Panc1 (cell line): ENCODE results near the gene GNAQ. TPM values are rescaled to one million over a fixed set of nuclear protein-coding genes. Genes with fewer than 3 reads are reported as not detected.

Experiments
- ATAC-seq: fragments of 200-7000 bp; cut with Tn5 transposase; 2 replicates; pipeline ENCODE4 v1.9.1; 2020; ENCODE audit warnings: mild to moderate bottlenecking, moderate library complexity
- BruUV-seq: library from RNA; stranded (reverse); fragments of 400-500 nt; replicated peaks from 2 replicates; lab custom pipeline; 2021; lab: Mats Ljungman, UMichigan
- CTCF ChIA-PET: fragments of 300-600 bp; sonication (Branson Sonifier 250); formaldehyde crosslinking; loops from one replicate; lab custom pipeline; 2022; ENCODE audit warnings: antibody characterized with exemption; lab: Charles Lee
- POLR2A ChIA-PET: fragments of 300-600 bp; sonication (Branson Sonifier 250); formaldehyde crosslinking; loops from one replicate; lab custom pipeline; 2022; ENCODE audit warnings: antibody characterized with exemption; lab: Charles Lee
- DNase-seq: peaks from one replicate; pipeline ENCODE4 v3.0.0-alpha.2; 2010; ENCODE audit warnings: low read depth, low spot score
- H3K27ac ChIP-seq: 2 replicates; pipeline ENCODE4 v1.5.1; 2011; ENCODE audit warnings: mild to moderate bottlenecking, low read length, inconsistent platforms
- H3K27me3 ChIP-seq: fragments of 200-500 bp; sonication (Bioruptor generic); 2 replicates; pipeline ENCODE4 v1.6.0; 2014; ENCODE audit warnings: low read length, inconsistent platforms; ENCODE audit not compliant: control insufficient read depth, insufficient read depth
- H3K36me3 ChIP-seq: fragments of 200-500 bp; sonication (Bioruptor generic); 2 replicates; pipeline ENCODE4 v1.5.1; 2014; ENCODE audit warnings: inconsistent platforms, mild to moderate bottlenecking, low read length, moderate library complexity; ENCODE audit not compliant: control insufficient read depth, insufficient read depth
- H3K4me1 ChIP-seq: 2 replicates; pipeline ENCODE4 v1.5.1; 2011; ENCODE audit warnings: inconsistent platforms, mild to moderate bottlenecking, low read length, moderate library complexity; ENCODE audit not compliant: control insufficient read depth, insufficient read depth
- H3K4me3 ChIP-seq, 2 experiments: 2 replicates each; pipeline ENCODE4 v1.5.1; 2011 to 2012; ENCODE audit warnings: low read depth in 2 of 2, low read length in 2 of 2, mild to moderate bottlenecking in 2 of 2, inconsistent platforms in 1 of 2, moderate library complexity in 1 of 2
- H3K9me3 ChIP-seq: fragments of 200-500 bp; sonication (Bioruptor generic); 2 replicates; pipeline ENCODE4 v1.5.1; 2014; ENCODE audit warnings: low read depth, mild to moderate bottlenecking, inconsistent platforms, low read length, moderate library complexity; ENCODE audit not compliant: control insufficient read depth, insufficient read depth
- CTCF ChIP-seq: fragments of 450-650 bp; IDR thresholded peaks from 2 replicates; pipeline ENCODE4 v1.5.1; 2017; ENCODE audit warnings: mild to moderate bottlenecking
- POLR2AphosphoS5 ChIP-seq: IDR thresholded peaks from 2 replicates; pipeline ENCODE4 v1.6.1; 2012; ENCODE audit warnings: mild to moderate bottlenecking, low read depth, low read length, moderate library complexity
- REST ChIP-seq, 2 experiments: IDR thresholded peaks; 2 replicates each; pipeline ENCODE4 v1.6.1; 2011 to 2012; ENCODE audit warnings: low read depth in 2 of 2, control low read depth in 1 of 2, low read length in 1 of 2, mild to moderate bottlenecking in 1 of 2, moderate library complexity in 1 of 2; ENCODE audit not compliant: insufficient read depth in 1 of 2
- SIN3A ChIP-seq: IDR thresholded peaks from 2 replicates; pipeline ENCODE4 v1.6.1; 2012; ENCODE audit warnings: low read depth, mild to moderate bottlenecking, low read length, moderate library complexity, borderline replicate concordance; ENCODE audit not compliant: insufficient read depth
- TCF7L2 ChIP-seq: IDR thresholded peaks from 2 replicates; pipeline ENCODE4 v1.6.1; 2011; ENCODE audit warnings: mild to moderate bottlenecking, low read depth, low read length, inconsistent platforms
- in situ Hi-C: cut with HindIII; loops from 2 replicates; pipeline ENCODE4 v1.10.0; 2016; ENCODE audit warnings: low sequenced_read_pairs, low pct_unique_long_range_greater_than_20kb
- intact Hi-C: fragments of 100-400 bp; cut with micrococcal nuclease; formaldehyde crosslinking; loops from one replicate; pipeline ENCODE4 v1.10.0; 2022; ENCODE audit not compliant: unreplicated experiment
- total RNA-seq: library from RNA; stranded (reverse); gene quantifications from one replicate; pipeline ENCODE4 v1.2.1, GENCODE V29; 2021; ENCODE audit not compliant: unreplicated experiment

The GNAQ gene
- total RNA-seq, 1 experiment from 2014 or later, result 34.5 TPM

- no peak overlapping the region for H3K27ac ChIP-seq
- CTCF ChIA-PET, result no interaction called here
- POLR2A ChIA-PET, result no interaction called here
- ATAC-seq (no peak), DNase-seq (no peak)
- H3K27me3 ChIP-seq, result no peaks in the 10 kb centered on the region
- intact Hi-C loops, result loop anchor here (5.0 kb wide), 1 partner anchor 59 kb away; no protein-coding TSS in a partner anchor
- no peak overlapping the region for H3K4me3 ChIP-seq
- no peaks in the 10 kb centered on the region; the same call in 1 of the 2 replicates for H3K4me1 ChIP-seq
- no peaks in the 10 kb centered on the region for H3K36me3 ChIP-seq
- BruUV-seq, result no TSS peak
- TF ChIP-seq REST (IDR thresholded peaks at IDR 0.05; ENCODE audit: insufficient read depth in 1 of 2, low read depth in 2 of 2, low read length in 1 of 2) (no peak), SIN3A (no peak), CTCF (no peak), TCF7L2 (no peak), POLR2AphosphoS5 (no peak)
- H3K9me3 ChIP-seq, result no peaks in the 10 kb centered on the region
- in situ Hi-C loops, result no loop called here
Measured at GRCh38 chr9:77978086-77978781, 53.4 kb downstream of the GNAQ start.

GRCh38 chr9:77977210-77977611, 54.4 kb downstream of the GNAQ start:
- no TSS peak for BruUV-seq
- Histone ChIP-seq H3K27ac (no peak overlapping the region), H3K4me3 (no peak overlapping the region)

More at GRCh38 chr9:77977210-77977611, 54.4 kb downstream of the GNAQ start:
- ATAC-seq, result peak; percentile 69; the same call in 1 of the 2 replicates
- Histone ChIP-seq H3K4me1 (no peaks in the 10 kb centered on the region; the same call in 1 of the 2 replicates), H3K27me3 (no peaks in the 10 kb centered on the region), H3K9me3 (no peaks in the 10 kb centered on the region), H3K36me3 (no peaks in the 10 kb centered on the region)
- peak; percentile 15 for DNase-seq
- in situ Hi-C loops, result no loop called here
- POLR2A ChIA-PET, result no interaction called here
- CTCF ChIA-PET, result interaction anchor here (0.7 kb wide), 2 partner anchors 58 to 199 kb away, joined by 3 to 4 read pairs; no protein-coding TSS in a partner anchor
- TF ChIP-seq POLR2AphosphoS5 (no peak), TCF7L2 (no peak), CTCF (peak; percentile 65), SIN3A (no peak), REST (IDR thresholded peaks at IDR 0.05; ENCODE audit: insufficient read depth in 1 of 2, low read depth in 2 of 2, low read length in 1 of 2) (no peak)
- intact Hi-C loops, result loop anchor here (5.0 kb wide), 1 partner anchor 60 kb away; no protein-coding TSS in a partner anchor
